HepG2 (cell line): ENCODE measurements around the gene TMEM97. TPM values are rescaled to one million over a fixed set of nuclear protein-coding genes. Genes with fewer than 3 reads are reported as not detected.

Experiments used
- ARID4A ChIP-seq: sonication (generic); formaldehyde crosslinking; IDR thresholded peaks from 2 replicates; pipeline ENCODE4 v1.5.0; 2020; ENCODE audit warnings: mild to moderate bottlenecking, missing genetic modification reagents, borderline replicate concordance
- ETV6 ChIP-seq: sonication (generic); formaldehyde crosslinking; conservative IDR thresholded peaks from 2 replicates; pipeline ENCODE4 v1.4.0; 2020; ENCODE audit warnings: missing genetic modification reagents
- GATAD1 ChIP-seq: IDR thresholded peaks from 2 replicates; pipeline ENCODE4 v1.6.1; 2016; ENCODE audit warnings: missing genetic modification reagents, missing compliant biosample characterization
- HNF4A ChIP-seq: sonication (generic); formaldehyde crosslinking; IDR thresholded peaks from 2 replicates; pipeline ENCODE4 v1.4.0; 2020; ENCODE audit warnings: missing genetic modification reagents
- MAZ ChIP-seq, 2 experiments: sonication (generic) in 1 of 2; formaldehyde crosslinking in 1 of 2; IDR thresholded peaks; 2 replicates each; pipeline versions ENCODE4 v1.5.0 to v1.6.1; 2012 to 2020; ENCODE audit warnings: low read depth in 2 of 2, mild to moderate bottlenecking in 2 of 2, borderline replicate concordance in 1 of 2, improper control_type of control experiment in 1 of 2, low read length in 1 of 2, missing genetic modification reagents in 1 of 2, moderate library complexity in 1 of 2
- MTA1 ChIP-seq: sonication (generic); formaldehyde crosslinking; IDR thresholded peaks from 2 replicates; pipeline ENCODE4 v1.4.0; 2020; ENCODE audit warnings: missing genetic modification reagents, mild to moderate bottlenecking, borderline replicate concordance
- NFIB ChIP-seq: sonication (generic); formaldehyde crosslinking; IDR thresholded peaks from 2 replicates; pipeline ENCODE4 v1.9.0; 2021; ENCODE audit warnings: missing genetic modification reagents, mild to moderate bottlenecking, borderline replicate concordance
- NKX3-1 ChIP-seq: sonication (generic); formaldehyde crosslinking; IDR thresholded peaks from 2 replicates; pipeline ENCODE4 v1.5.0; 2020; ENCODE audit warnings: missing genetic modification reagents
- PLRG1 ChIP-seq: fragments of 450-650 bp; conservative IDR thresholded peaks from 2 replicates; pipeline ENCODE4 v1.6.1; 2016
- RBAK ChIP-seq: sonication (generic); formaldehyde crosslinking; IDR thresholded peaks from 2 replicates; pipeline ENCODE4 v1.5.1; 2020; ENCODE audit warnings: mild to moderate bottlenecking, missing genetic modification reagents
- SOX5 ChIP-seq: IDR thresholded peaks from 2 replicates; pipeline ENCODE4 v1.6.1; 2016; ENCODE audit warnings: borderline replicate concordance
- polyA plus RNA-seq, 8 experiments: library from polyadenylated mRNA; depleted of rRNA in 3 of 8; stranded (reverse) in 7 of 8; unstranded in 1 of 8; fragments of >200 nt; fragmentation: Illumina TruSeq in 4 of 8; extraction: Trizol in 4 of 8; gene quantifications; 2 replicates each; pipeline versions ENCODE4 v1.2.1 to v1.2.3, GENCODE V29; 2011 to 2016; ENCODE audit warnings: low read depth in 4 of 8, missing spikeins in 1 of 8, mixed read lengths in 1 of 8; ENCODE audit not compliant: insufficient read depth in 1 of 8
- total RNA-seq, 5 experiments: library from RNA; depleted of rRNA; stranded (reverse); fragments of >200 nt; fragmentation: Illumina TruSeq; extraction: Trizol; gene quantifications; 2 replicates each; pipeline ENCODE4 v1.2.3, GENCODE V29; 2016; ENCODE audit warnings: low read depth in 1 of 5
- TF ChIP-seq, protein P1 (sequence below): sonication (generic); formaldehyde crosslinking; IDR thresholded peaks from 2 replicates; pipeline ENCODE4 v1.8.0; 2022; ENCODE audit warnings: missing genetic modification reagents, mild to moderate bottlenecking, moderate library complexity, borderline replicate concordance
- TF ChIP-seq, protein P2 (sequence below): sonication (generic); formaldehyde crosslinking; IDR thresholded peaks from 2 replicates; pipeline ENCODE4 v1.9.0; 2022; ENCODE audit warnings: low read depth, missing genetic modification reagents
- TF ChIP-seq, protein P3 (sequence below): sonication (generic); formaldehyde crosslinking; IDR thresholded peaks from 2 replicates; pipeline ENCODE4 v1.5.1; 2020; ENCODE audit warnings: mild to moderate bottlenecking, missing genetic modification reagents, borderline replicate concordance

The TMEM97 gene
- total and polyA plus RNA-seq, 2 of the 13 experiments (the other 11 are each of a cell fraction or from before 2014, with no cell fraction given), result 69.6 to 137 TPM

GRCh38 chr17:28370035-28370743 is 51.2 kb downstream of the TMEM97 start, which contains the start of gene VTN (continued):
- no peak; the same call in 1 of the 2 replicates for TF ChIP-seq ARID4A (CRISPR knock-in tag)
- TF ChIP-seq ETV6 (CRISPR knock-in tag), result no peak; the same call in 1 of the 2 replicates
- TF ChIP-seq, protein P1, sequence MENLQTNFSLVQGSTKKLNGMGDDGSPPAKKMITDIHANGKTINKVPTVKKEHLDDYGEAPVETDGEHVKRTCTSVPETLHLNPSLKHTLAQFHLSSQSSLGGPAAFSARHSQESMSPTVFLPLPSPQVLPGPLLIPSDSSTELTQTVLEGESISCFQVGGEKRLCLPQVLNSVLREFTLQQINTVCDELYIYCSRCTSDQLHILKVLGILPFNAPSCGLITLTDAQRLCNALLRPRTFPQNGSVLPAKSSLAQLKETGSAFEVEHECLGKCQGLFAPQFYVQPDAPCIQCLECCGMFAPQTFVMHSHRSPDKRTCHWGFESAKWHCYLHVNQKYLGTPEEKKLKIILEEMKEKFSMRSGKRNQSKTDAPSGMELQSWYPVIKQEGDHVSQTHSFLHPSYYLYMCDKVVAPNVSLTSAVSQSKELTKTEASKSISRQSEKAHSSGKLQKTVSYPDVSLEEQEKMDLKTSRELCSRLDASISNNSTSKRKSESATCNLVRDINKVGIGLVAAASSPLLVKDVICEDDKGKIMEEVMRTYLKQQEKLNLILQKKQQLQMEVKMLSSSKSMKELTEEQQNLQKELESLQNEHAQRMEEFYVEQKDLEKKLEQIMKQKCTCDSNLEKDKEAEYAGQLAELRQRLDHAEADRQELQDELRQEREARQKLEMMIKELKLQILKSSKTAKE (CRISPR knock-in tag), result peak; percentile 96
- TF ChIP-seq SOX5 (CRISPR knock-in tag), result peak; percentile 90
- TF ChIP-seq, protein P2, sequence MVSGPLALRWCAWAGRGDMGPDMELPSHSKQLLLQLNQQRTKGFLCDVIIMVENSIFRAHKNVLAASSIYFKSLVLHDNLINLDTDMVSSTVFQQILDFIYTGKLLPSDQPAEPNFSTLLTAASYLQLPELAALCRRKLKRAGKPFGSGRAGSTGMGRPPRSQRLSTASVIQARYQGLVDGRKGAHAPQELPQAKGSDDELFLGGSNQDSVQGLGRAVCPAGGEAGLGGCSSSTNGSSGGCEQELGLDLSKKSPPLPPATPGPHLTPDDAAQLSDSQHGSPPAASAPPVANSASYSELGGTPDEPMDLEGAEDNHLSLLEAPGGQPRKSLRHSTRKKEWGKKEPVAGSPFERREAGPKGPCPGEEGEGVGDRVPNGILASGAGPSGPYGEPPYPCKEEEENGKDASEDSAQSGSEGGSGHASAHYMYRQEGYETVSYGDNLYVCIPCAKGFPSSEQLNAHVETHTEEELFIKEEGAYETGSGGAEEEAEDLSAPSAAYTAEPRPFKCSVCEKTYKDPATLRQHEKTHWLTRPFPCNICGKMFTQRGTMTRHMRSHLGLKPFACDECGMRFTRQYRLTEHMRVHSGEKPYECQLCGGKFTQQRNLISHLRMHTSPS, result peak; percentile 95
- peak; percentile 96 for TF ChIP-seq MAZ (IDR thresholded peaks at IDR 0.05; ENCODE audit: borderline replicate concordance, low read depth, low read length)
- TF ChIP-seq MAZ (CRISPR knock-in tag; IDR thresholded peaks at IDR 0.05; ENCODE audit: low read depth), result peak; percentile 86
- peak; percentile 69 for TF ChIP-seq RBAK
- no peak for TF ChIP-seq PLRG1
- peak; percentile 70; the same call in 1 of the 2 replicates for TF ChIP-seq NKX3-1 (CRISPR knock-in tag)
- TF ChIP-seq, protein P3, sequence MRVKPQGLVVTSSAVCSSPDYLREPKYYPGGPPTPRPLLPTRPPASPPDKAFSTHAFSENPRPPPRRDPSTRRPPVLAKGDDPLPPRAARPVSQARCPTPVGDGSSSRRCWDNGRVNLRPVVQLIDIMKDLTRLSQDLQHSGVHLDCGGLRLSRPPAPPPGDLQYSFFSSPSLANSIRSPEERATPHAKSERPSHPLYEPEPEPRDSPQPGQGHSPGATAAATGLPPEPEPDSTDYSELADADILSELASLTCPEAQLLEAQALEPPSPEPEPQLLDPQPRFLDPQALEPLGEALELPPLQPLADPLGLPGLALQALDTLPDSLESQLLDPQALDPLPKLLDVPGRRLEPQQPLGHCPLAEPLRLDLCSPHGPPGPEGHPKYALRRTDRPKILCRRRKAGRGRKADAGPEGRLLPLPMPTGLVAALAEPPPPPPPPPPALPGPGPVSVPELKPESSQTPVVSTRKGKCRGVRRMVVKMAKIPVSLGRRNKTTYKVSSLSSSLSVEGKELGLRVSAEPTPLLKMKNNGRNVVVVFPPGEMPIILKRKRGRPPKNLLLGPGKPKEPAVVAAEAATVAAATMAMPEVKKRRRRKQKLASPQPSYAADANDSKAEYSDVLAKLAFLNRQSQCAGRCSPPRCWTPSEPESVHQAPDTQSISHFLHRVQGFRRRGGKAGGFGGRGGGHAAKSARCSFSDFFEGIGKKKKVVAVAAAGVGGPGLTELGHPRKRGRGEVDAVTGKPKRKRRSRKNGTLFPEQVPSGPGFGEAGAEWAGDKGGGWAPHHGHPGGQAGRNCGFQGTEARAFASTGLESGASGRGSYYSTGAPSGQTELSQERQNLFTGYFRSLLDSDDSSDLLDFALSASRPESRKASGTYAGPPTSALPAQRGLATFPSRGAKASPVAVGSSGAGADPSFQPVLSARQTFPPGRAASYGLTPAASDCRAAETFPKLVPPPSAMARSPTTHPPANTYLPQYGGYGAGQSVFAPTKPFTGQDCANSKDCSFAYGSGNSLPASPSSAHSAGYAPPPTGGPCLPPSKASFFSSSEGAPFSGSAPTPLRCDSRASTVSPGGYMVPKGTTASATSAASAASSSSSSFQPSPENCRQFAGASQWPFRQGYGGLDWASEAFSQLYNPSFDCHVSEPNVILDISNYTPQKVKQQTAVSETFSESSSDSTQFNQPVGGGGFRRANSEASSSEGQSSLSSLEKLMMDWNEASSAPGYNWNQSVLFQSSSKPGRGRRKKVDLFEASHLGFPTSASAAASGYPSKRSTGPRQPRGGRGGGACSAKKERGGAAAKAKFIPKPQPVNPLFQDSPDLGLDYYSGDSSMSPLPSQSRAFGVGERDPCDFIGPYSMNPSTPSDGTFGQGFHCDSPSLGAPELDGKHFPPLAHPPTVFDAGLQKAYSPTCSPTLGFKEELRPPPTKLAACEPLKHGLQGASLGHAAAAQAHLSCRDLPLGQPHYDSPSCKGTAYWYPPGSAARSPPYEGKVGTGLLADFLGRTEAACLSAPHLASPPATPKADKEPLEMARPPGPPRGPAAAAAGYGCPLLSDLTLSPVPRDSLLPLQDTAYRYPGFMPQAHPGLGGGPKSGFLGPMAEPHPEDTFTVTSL, result peak; percentile 80
- TF ChIP-seq MTA1 (CRISPR knock-in tag), result peak; percentile 94
- TF ChIP-seq NFIB (CRISPR knock-in tag), result no peak
- TF ChIP-seq GATAD1 (CRISPR knock-in tag), result peak; percentile 60
- TF ChIP-seq HNF4A, result peak; percentile 97
